ENCODE measurements around the gene ACIN1. TPM values are rescaled to one million over a fixed set of nuclear protein-coding genes. Genes with fewer than 3 reads are reported as not detected.
A peak's percentile ranks its signal among the peaks of the same experiment; 100 is the strongest.

Gene ACIN1
- total and polyA plus RNA-seq, 9 of the 15 experiments (the other 6 are each of a cell fraction or from before 2014, with no cell fraction given) = 5.0 to 196 (median 129) TPM

GRCh38 chr14:23119363-23120327 is 24.7 kb upstream of the ACIN1 start:
- no TSS peak for BruUV-seq (replicated peaks)
- Histone ChIP-seq H3K9ac (ENCODE audit: insufficient read depth in 1 of 2, low read depth in 2 of 2, low read length in 2 of 2) (peak overlapping the region in 1 of 2 experiments; percentile 2; a peak in 1 of 4 replicates), H3K36me3 (ENCODE audit: control insufficient read depth, insufficient read depth, low read length) (no peaks in the 10 kb centered on the region), H3K4me1 (replicated peaks in 1 of 2; ENCODE audit: control insufficient read depth in 2 of 2, insufficient read depth in 2 of 2, low read length in 2 of 2) (peaks cover 51 to 56% of the 10 kb centered on the region in 2 experiments), H4K20me1 (replicated peaks; ENCODE audit: control insufficient read depth, insufficient read depth, low read length) (peaks cover 3% of the 10 kb centered on the region; the same call in 1 of the 2 replicates), H3K9me1 (ENCODE audit: control insufficient read depth, insufficient read depth, low read length) (no peaks in the 10 kb centered on the region), H3K4me2 (ENCODE audit: insufficient read depth, low read length) (peak overlapping the region; percentile 51; the same call in 1 of the 2 replicates), H3K79me2 (ENCODE audit: control insufficient read depth, insufficient read depth, low read length) (no peaks in the 10 kb centered on the region), H2AFZ (ENCODE audit: low read depth, low read length) (peak overlapping the region; percentile 33; the same call in 1 of the 2 replicates), H3K27me3 (ENCODE audit: control insufficient read depth in 2 of 2, insufficient read depth in 2 of 2, low read length in 2 of 2) (peaks cover 0 to 8% of the 10 kb centered on the region in 2 experiments; a peak in 3 of 5 replicates), H3K27ac (ENCODE audit: extremely low read depth, low read depth, low read length) (no peak overlapping the region), H3K4me3 (no peak overlapping the region), H3K9me3 (replicated peaks; ENCODE audit: control insufficient read depth, insufficient read depth, low read depth, low read length) (no peaks in the 10 kb centered on the region)
- DNase-seq (ENCODE audit: extremely low read depth in 1 of 4, low spot score in 3 of 4) = no peak
- ChIA-PET CTCF (ENCODE audit: low intra/inter-chr PET ratio) (interaction anchor here (0.6 to 7.4 kb wide), 17 partner anchors 10 to 266 kb away, joined by 3 to 310 read pairs (median 5); partner anchors contain the start of genes PABPN1, PPP1R3E and SLC7A8), POLR2A (interaction anchor here (0.9 to 1.5 kb wide), 7 partner anchors 18 to 260 kb away, joined by 3 to 9 read pairs (median 4); no protein-coding TSS in a partner anchor)
- intact Hi-C loops (cut with micrococcal nuclease) = loop anchor here (1.0 to 5.0 kb wide), 5 partner anchors 27 to 443 kb away; partner anchors contain the start of gene PPP1R3E
- no peak for TF ChIP-seq ESRRA (IDR thresholded peaks at IDR 0.05; ENCODE audit: borderline replicate concordance, low read depth)
- TF ChIP-seq U2AF1 (optimal IDR thresholded peaks at IDR 0.05; ENCODE audit: low read depth, low read length) = no peak
- 0 out of 2 replicates have a peak, but pooled peaks have one; percentile 28 for TF ChIP-seq ZFX (CRISPR knock-in tag; IDR thresholded peaks at IDR 0.05)
- TF ChIP-seq ZNF551 (CRISPR knock-in tag; IDR thresholded peaks at IDR 0.05) = no peak
- TF ChIP-seq, protein P1, sequence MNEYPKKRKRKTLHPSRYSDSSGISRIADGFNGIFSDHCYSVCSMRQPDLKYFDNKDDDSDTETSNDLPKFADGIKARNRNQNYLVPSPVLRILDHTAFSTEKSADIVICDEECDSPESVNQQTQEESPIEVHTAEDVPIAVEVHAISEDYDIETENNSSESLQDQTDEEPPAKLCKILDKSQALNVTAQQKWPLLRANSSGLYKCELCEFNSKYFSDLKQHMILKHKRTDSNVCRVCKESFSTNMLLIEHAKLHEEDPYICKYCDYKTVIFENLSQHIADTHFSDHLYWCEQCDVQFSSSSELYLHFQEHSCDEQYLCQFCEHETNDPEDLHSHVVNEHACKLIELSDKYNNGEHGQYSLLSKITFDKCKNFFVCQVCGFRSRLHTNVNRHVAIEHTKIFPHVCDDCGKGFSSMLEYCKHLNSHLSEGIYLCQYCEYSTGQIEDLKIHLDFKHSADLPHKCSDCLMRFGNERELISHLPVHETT (CRISPR knock-in tag; conservative IDR thresholded peaks at IDR 0.05 in 1 of 2, IDR thresholded peaks at IDR 0.05 in 1 of 2) = no peak
- 0 out of 2 replicates have a peak, but pooled peaks have one; percentile 13 for TF ChIP-seq ZNF121 (CRISPR knock-in tag; conservative IDR thresholded peaks at IDR 0.05)
- no peak for TF ChIP-seq ZNF778 (CRISPR knock-in tag; IDR thresholded peaks at IDR 0.05)
- no peak for TF ChIP-seq E2F5 (CRISPR knock-in tag; IDR thresholded peaks at IDR 0.05)
- no peak for TF ChIP-seq TSC22D4 (tag; IDR thresholded peaks at IDR 0.05)
- TF ChIP-seq USF1 (CRISPR knock-in tag; IDR thresholded peaks at IDR 0.05) = no peak
- TF ChIP-seq ZNF274 (IDR thresholded peaks at IDR 0.05; ENCODE audit: borderline replicate concordance, low read depth, low read length) = no peak
- 60% methylated on average over 15 of the region's 16 CpGs for WGBS (ENCODE audit: insufficient coverage, low coverage, missing lambda C conversion rate)
- FAIRE-seq = no peak
- ATAC-seq = no peak
- in situ Hi-C loops (cut with MboI) = loop anchor here (5.0 kb wide), 1 partner anchor 68 kb away; no protein-coding TSS in a partner anchor

All from K562 (cell line).